Activated CD4-positive, alpha-beta T cell treated with anti-CD3 and anti-CD28 coated beads for 36 hours (primary cell): Measurements from ENCODE around the gene SLC34A3. TPM values are rescaled to one million over a fixed set of nuclear protein-coding genes. Genes with fewer than 3 reads are reported as not detected.
"Not testable (repeated sequence)": the region's sequence is repeated elsewhere in the genome, so short reads cannot be mapped to it uniquely, and the experiment has no call there.

Experiments
- ATAC-seq: fragments of 200-7000 bp; cut with Tn5 transposase; one replicate; pipeline ENCODE4 v1.10.0; 2021; ENCODE audit warnings: mild to moderate bottlenecking, moderate library complexity
- CTCF ChIA-PET: fragments of 350-600 bp; sonication (Branson Sonifier 250); formaldehyde crosslinking; loops from one replicate; lab custom pipeline; 2021; ENCODE audit warnings: antibody characterized with exemption; lab: Charles Lee
- POLR2A ChIA-PET: fragments of 350-600 bp; sonication (Branson Sonifier 250); formaldehyde crosslinking; loops from one replicate; lab custom pipeline; 2021; ENCODE audit warnings: antibody characterized with exemption, inconsistent platforms; lab: Charles Lee
- DNase-seq: peaks from one replicate; pipeline ENCODE4 v3.0.0-alpha.2; 2020
- H3K27ac Mint-ChIP-seq: one replicate; pipeline ENCODE4 v1.8.0; 2021; ENCODE audit warnings: mixed read lengths
- H3K27me3 Mint-ChIP-seq: one replicate; pipeline ENCODE4 v1.8.0; 2021; ENCODE audit warnings: mixed read lengths
- H3K36me3 Mint-ChIP-seq: one replicate; pipeline ENCODE4 v1.8.0; 2021; ENCODE audit warnings: low read depth, mixed read lengths
- H3K4me1 Mint-ChIP-seq: one replicate; pipeline ENCODE4 v1.8.0; 2021; ENCODE audit warnings: mixed read lengths
- H3K4me3 Mint-ChIP-seq: one replicate; pipeline ENCODE4 v1.8.0; 2021; ENCODE audit warnings: mild to moderate bottlenecking, moderate library complexity, mixed read lengths
- H3K9me3 Mint-ChIP-seq: one replicate; pipeline ENCODE4 v1.8.0; 2021; ENCODE audit warnings: low read depth, mixed read lengths
- intact Hi-C, 2 experiments: fragments of 100-400 bp; cut with DNase I in 1 of 2; cut with micrococcal nuclease in 1 of 2; formaldehyde crosslinking; loops; one replicate each; pipeline versions ENCODE4 v1.14.2 to v1.15.1; 2022 to 2024; cut with DNase I, micrococcal nuclease
- total RNA-seq, 2 experiments: library from RNA; stranded (reverse); gene quantifications; one replicate each; pipeline ENCODE4 v1.2.3, GENCODE V29; 2021

SLC34A3 gene
- total RNA-seq, 2 experiments from 2014 or later = not detected

DNA sequence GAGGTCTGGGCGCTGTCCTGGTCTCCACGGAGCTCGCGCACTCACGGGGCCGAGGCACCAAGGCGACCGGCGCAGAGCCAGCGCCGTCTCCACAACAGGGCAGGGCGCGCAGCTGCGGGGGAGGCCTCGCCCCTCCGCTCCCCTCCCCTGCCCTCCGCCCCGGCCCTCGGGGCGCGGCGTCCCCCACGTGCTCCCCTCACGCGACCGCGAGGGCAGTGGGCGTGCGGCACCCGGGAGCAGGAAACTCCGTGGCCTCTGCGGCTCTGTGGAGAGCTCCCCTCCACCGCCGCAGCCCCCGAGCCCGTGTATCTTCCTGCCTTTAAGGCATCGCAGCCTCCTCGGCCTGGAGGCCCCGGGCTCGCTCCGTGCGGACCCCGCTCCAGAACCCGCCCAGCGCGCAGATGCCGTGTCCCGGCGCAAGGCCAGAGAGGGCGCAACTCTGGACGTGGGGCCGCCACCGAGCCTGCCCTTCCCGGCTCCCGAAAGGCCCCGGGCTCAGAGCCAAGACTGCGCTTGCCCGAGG is 9.7 kb downstream of the SLC34A3 start:
- ATAC-seq (peak; percentile 16), DNase-seq (peak; percentile 79)
- no peaks in the 10 kb centered on the region for H3K27me3 Mint-ChIP-seq
- peaks cover 27% of the 10 kb centered on the region for H3K36me3 Mint-ChIP-seq
- POLR2A ChIA-PET = interaction anchor here (0.6 to 1.7 kb wide), 14 partner anchors 13 to 362 kb away, joined by 3 to 13 read pairs (median 4); partner anchors contain the start of genes FBXW5, MAN1B1, NELFB and RNF208
- peak overlapping the region; percentile 83 for H3K4me3 Mint-ChIP-seq
- H3K4me1 Mint-ChIP-seq = peaks cover 27% of the 10 kb centered on the region
- no peaks in the 10 kb centered on the region for H3K9me3 Mint-ChIP-seq
- CTCF ChIA-PET = interaction anchor here (0.9 to 1.8 kb wide), 5 partner anchors 13 to 145 kb away, joined by 3 to 8 read pairs (median 6); partner anchors contain the start of genes CYSRT1 and RNF224
- H3K27ac Mint-ChIP-seq = no peak overlapping the region
- intact Hi-C loops = loop anchor here (1.0 to 2.0 kb wide), 7 partner anchors 17 to 757 kb away; partner anchors contain the start of genes ANAPC2 (in 1 of the 2), MAN1B1 (in 1 of the 2), NDOR1 (in 1 of the 2) and PAXX (in 1 of the 2)

DNA sequence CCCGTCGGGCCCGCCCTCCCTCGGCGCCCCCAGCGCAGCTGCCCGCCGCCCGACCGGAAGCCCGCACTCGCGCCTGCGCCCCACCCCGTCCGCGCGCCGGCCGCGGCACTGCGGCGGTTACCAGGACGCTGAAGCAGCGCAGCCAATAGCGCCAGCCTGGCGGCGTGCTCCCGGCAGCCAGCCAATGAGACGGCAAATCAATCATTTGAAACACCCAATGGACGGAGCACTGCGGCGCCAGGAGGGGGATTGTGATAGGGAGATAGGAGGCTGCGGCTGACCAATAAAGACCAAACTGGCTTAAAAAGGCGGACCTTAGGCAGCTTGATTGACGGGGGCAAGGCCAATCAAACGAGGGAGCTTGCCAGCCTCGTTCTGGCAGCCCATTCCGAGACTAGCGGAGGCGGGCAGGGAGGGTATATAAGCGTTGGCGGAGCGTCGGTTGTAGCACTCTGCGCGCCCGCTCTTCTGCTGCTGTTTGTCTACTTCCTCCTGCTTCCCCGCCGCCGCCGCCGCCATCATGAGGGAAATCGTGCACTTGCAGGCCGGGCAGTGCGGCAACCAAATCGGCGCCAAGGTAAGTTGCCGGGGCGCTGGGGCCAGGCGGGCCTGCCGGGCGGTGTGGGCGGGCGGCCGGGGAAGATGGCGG is 10.3 kb downstream of the SLC34A3 start, which contains the start of gene TUBB4B:
Gene TUBB4B (plus strand): TSS at position 447 of the 649 bp plus-strand sequence. CDS start 74 bp downstream, at position 521.
- POLR2A ChIA-PET = interaction anchor here (0.6 to 1.7 kb wide), 14 partner anchors 13 to 362 kb away, joined by 3 to 13 read pairs (median 3); partner anchors contain the start of genes FBXW5, MAN1B1, NELFB and RNF208
- peak; percentile 84 for ATAC-seq
- no peaks in the 10 kb centered on the region for H3K9me3 Mint-ChIP-seq
- peak; percentile 98 for DNase-seq
- peak within 1 kb of the TSS; percentile 87 for H3K27ac Mint-ChIP-seq
- no peaks in the 10 kb centered on the region for H3K27me3 Mint-ChIP-seq
- peaks cover 27% of the 10 kb centered on the region for H3K36me3 Mint-ChIP-seq
- peaks cover 27% of the 10 kb centered on the region for H3K4me1 Mint-ChIP-seq
- peak within 1 kb of the TSS; percentile 83 for H3K4me3 Mint-ChIP-seq
- intact Hi-C loops = loop anchor here (1.0 to 2.0 kb wide), 18 partner anchors 14 to 758 kb away; partner anchors contain the start of genes NDOR1 (in 2 of the 2), NELFB (in 2 of the 2), TMEM203 (in 2 of the 2) and ANAPC2 (in 1 of the 2)
- CTCF ChIA-PET = interaction anchor here (0.6 to 1.7 kb wide), 8 partner anchors 13 to 418 kb away, joined by 3 to 8 read pairs (median 4); partner anchors contain the start of genes CYSRT1, MAN1B1 and RNF224

DNA sequence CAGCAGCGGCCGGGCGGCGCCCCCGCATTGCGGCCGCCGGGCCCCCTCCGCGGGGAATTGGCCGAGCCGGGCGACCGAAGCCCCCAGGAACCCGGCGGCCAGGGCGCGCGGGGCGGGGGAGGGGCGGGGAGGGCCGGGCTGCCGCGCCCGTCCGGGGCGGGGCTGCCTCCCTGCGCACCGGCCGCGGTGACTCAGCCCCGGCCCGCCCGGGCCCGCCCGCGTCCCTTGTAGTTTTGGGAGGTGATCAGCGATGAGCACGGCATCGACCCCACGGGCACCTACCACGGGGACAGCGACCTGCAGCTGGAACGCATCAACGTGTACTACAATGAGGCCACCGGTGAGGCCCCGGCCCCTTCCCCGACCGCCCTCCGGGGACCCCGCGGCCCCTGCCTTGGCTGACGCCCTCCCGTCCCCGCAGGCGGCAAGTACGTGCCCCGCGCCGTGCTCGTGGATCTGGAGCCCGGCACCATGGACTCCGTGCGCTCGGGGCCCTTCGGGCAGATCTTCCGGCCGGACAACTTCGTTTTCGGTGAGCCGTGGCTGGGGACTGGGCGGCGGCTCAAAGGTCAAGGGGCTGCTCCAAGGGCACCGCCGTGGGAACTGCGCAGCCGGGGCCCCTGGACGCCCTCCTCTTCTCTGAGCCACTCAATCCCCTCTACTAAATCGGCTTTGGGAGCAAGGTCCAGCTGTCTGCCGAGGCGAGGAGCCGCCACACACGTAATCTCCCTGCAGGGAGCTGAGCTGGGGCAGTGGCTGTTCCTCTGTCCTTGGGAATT is 11.0 kb downstream of the SLC34A3 start:
- peak; percentile 84 for DNase-seq
- H3K9me3 Mint-ChIP-seq = no peaks in the 10 kb centered on the region
- peak overlapping the region; percentile 47 for H3K27ac Mint-ChIP-seq
- POLR2A ChIA-PET = interaction anchor here (0.6 to 3.6 kb wide), 8 partner anchors 12 to 361 kb away, joined by 3 to 31 read pairs (median 5); partner anchors contain the start of genes MAN1B1, NELFB and RNF208
- ATAC-seq = peak; percentile 13
- CTCF ChIA-PET = interaction anchor here (0.6 to 1.5 kb wide), 6 partner anchors 13 to 418 kb away, joined by 3 to 8 read pairs (median 3); partner anchors contain the start of genes MAN1B1 and RNF224
- H3K4me3 Mint-ChIP-seq = peak overlapping the region; percentile 83
- peaks cover 27% of the 10 kb centered on the region for H3K36me3 Mint-ChIP-seq
- H3K27me3 Mint-ChIP-seq = no peaks in the 10 kb centered on the region
- H3K4me1 Mint-ChIP-seq = peaks cover 26% of the 10 kb centered on the region
- intact Hi-C loops = loop anchor here (1.0 to 2.0 kb wide), 13 partner anchors 14 to 540 kb away; partner anchors contain the start of genes NDOR1 (in 2 of the 2), NELFB (in 2 of the 2), TMEM203 (in 2 of the 2) and EXD3 (in 1 of the 2)

DNA sequence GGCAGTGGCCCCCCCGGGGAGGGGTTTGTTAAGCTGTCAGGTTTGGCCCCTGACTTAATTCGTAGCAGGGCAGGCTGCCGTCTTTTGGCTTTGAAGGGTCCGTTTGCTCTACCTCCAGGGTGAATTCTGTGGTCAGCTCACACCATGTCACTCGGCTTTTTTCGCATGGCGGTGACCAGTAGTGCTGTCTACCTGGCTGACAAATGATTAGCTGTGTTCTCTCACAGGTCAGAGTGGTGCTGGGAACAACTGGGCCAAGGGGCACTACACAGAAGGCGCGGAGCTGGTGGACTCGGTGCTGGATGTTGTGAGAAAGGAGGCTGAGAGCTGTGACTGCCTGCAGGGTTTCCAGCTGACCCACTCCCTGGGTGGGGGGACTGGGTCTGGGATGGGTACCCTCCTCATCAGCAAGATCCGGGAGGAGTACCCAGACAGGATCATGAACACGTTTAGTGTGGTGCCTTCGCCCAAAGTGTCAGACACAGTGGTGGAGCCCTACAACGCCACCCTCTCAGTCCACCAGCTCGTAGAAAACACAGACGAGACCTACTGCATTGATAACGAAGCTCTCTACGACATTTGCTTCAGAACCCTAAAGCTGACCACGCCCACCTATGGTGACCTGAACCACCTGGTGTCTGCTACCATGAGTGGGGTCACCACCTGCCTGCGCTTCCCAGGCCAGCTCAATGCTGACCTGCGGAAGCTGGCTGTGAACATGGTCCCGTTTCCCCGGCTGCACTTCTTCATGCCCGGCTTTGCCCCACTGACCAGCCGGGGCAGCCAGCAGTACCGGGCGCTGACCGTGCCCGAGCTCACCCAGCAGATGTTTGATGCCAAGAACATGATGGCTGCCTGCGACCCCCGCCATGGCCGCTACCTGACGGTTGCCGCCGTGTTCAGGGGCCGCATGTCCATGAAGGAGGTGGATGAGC is 11.8 kb downstream of the SLC34A3 start:
- ChIA-PET CTCF (interaction anchor here (0.7 to 0.8 kb wide), 2 partner anchors 12 to 48 kb away, joined by 3 read pairs; no protein-coding TSS in a partner anchor), POLR2A (interaction anchor here (0.6 to 3.6 kb wide), 3 partner anchors 12 to 42 kb away, joined by 3 to 31 read pairs (median 3); partner anchors contain the start of genes NELFB and TPRN)
- Mint-ChIP-seq H3K27me3 (no peaks in the 10 kb centered on the region), H3K4me3 (peak overlapping the region; percentile 83), H3K9me3 (no peaks in the 10 kb centered on the region), H3K27ac (peak overlapping the region; percentile 58), H3K36me3 (peaks cover 27% of the 10 kb centered on the region), H3K4me1 (peaks cover 23% of the 10 kb centered on the region)
- intact Hi-C loops = no loop called here
- DNase-seq = no peak
- no peak for ATAC-seq

DNA sequence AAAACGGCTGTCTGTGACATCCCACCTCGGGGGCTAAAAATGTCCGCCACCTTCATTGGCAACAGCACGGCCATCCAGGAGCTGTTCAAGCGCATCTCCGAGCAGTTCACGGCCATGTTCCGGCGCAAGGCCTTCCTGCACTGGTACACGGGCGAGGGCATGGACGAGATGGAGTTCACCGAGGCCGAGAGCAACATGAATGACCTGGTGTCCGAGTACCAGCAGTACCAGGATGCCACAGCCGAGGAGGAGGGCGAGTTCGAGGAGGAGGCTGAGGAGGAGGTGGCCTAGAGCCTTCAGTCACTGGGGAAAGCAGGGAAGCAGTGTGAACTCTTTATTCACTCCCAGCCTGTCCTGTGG is 12.5 kb downstream of the SLC34A3 start:
- Mint-ChIP-seq H3K36me3 (peaks cover 27% of the 10 kb centered on the region), H3K4me1 (peaks cover 23% of the 10 kb centered on the region)
- CTCF ChIA-PET, H3K9me3 Mint-ChIP-seq, intact Hi-C loops, ATAC-seq, H3K27ac Mint-ChIP-seq, H3K4me3 Mint-ChIP-seq, H3K27me3 Mint-ChIP-seq, DNase-seq: not testable (repeated sequence)
- POLR2A ChIA-PET = interaction anchor here (1.1 to 3.6 kb wide), 2 partner anchors 11 to 42 kb away, joined by 3 to 31 read pairs; partner anchors contain the start of genes NELFB and TPRN

DNA sequence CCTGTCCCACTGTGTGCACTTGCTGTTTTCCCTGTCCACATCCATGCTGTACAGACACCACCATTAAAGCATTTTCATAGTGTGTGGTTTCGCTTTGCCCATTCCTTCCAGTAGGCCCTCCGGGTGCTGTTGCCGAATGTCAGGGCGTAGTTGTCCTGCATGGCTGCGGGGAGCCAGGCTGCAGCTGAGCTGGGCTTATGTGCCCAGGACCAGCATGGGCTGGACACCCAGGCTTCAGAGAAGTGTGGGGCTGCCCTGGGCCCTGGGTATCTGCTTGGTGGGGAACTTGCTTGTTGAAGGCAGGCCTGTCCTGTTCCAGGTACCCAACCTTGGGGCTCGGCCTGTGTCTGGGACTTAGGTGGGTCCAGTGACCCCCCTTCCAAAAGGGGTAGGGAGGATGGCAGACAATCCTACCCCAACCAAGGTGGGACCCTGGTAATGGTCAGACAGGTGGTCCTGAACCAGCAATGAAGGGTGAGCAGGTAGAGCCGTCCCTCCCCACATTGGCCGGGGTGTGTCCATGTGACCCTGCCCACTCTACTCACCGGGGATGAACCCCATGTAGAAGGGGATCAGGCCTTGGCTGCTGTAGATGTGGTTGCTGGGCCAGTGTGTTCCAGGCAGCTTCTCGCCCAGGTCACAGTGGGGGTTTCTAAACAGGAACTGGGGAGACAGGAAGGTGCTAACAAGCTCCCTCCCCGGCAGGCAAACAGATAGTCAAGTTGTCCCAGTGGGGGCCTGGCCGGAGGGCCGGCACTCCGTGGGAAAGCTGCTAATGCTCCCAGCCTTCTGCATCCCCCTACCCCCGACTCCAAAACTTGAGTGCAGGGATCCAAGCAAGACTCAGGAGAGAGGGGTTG is 13.2 kb downstream of the SLC34A3 start:
- H3K4me3 Mint-ChIP-seq = no peak overlapping the region
- H3K9me3 Mint-ChIP-seq = no peaks in the 10 kb centered on the region
- no peak for ATAC-seq
- DNase-seq = no peak
- H3K27ac Mint-ChIP-seq = no peak overlapping the region
- CTCF ChIA-PET = no interaction called here
- peaks cover 27% of the 10 kb centered on the region for H3K36me3 Mint-ChIP-seq
- intact Hi-C loops = no loop called here
- peaks cover 20% of the 10 kb centered on the region for H3K4me1 Mint-ChIP-seq
- H3K27me3 Mint-ChIP-seq = no peaks in the 10 kb centered on the region
- POLR2A ChIA-PET = interaction anchor here (0.6 to 3.6 kb wide), 5 partner anchors 8 to 546 kb away, joined by 3 to 31 read pairs (median 5); partner anchors contain the start of gene NELFB

DNA sequence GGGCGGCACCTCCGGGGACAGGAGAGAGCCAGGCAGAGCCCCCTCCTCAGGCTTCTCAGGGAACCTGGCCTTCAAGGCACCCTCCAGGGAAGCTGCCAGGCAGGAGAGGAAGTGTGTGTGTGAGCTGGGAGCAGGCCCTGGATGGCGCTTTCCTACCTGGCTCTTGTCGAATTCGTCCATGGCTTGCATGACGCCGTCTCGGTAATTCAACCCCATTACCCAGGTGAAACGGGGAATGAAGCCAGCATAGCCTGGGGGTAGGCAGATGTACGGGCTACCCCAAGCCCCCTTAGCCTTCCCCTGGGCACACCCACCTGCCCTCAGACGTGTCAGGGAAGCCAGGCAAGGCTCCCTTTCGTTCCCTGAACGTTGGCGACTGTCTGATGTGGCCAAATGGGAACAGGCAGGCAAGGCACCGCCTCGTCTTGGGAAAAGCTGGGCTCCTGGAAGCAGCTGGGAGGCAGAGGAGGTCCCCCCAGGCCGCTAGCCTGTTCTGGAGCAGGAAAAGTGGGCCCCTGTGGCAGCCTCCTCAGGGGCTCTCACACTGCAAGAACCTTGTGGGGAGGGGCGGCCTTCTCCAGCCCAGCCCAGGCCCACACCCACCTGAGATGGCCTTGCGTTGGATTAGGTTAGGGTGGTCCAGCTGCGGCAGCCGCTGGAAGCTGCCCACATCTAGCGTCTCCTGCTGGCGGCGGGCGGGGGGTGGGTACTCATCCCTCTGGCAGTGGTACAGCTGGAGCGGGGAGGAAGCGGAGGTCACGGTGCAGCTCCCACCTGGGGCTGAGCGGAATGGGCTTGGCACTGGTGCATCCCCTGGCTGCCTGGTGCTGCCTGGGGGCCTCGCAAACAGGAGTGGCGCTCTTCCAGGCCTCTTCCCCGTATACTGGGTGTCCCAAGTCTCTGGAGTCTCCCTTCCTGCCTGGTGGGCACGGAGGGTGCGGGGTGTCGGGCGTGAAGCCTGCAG is 14.1 kb downstream of the SLC34A3 start:
- H3K27ac Mint-ChIP-seq = no peak overlapping the region
- intact Hi-C loops = no loop called here
- ChIA-PET CTCF (interaction anchor here (0.7 kb wide), 1 partner anchor 40 kb away, joined by 3 read pairs; no protein-coding TSS in a partner anchor), POLR2A (interaction anchor here (0.6 to 3.6 kb wide), 4 partner anchors 9 to 546 kb away, joined by 5 to 31 read pairs (median 5); partner anchors contain the start of gene NELFB)
- H3K27me3 Mint-ChIP-seq = no peaks in the 10 kb centered on the region
- no peak for ATAC-seq
- peaks cover 27% of the 10 kb centered on the region for H3K36me3 Mint-ChIP-seq
- no peak for DNase-seq
- peaks cover 16% of the 10 kb centered on the region for H3K4me1 Mint-ChIP-seq
- no peak overlapping the region for H3K4me3 Mint-ChIP-seq
- no peaks in the 10 kb centered on the region for H3K9me3 Mint-ChIP-seq
